Endothelial cell of umbilical vein (primary cell): Measurements from ENCODE around the gene CNN1. TPM values are rescaled to one million over a fixed set of nuclear protein-coding genes. Genes with fewer than 3 reads are reported as not detected.
A peak's percentile ranks its signal among the peaks of the same experiment; 100 is the strongest.

Experiments used
- BruUV-seq: library from RNA; stranded (reverse); fragments of 400-500 nt; replicated peaks from 2 replicates; lab custom pipeline; 2021; lab: Mats Ljungman, UMichigan
- CTCF ChIA-PET: fragments of 300-600, 350-600 bp; sonication (Branson Sonifier 250); formaldehyde crosslinking; loops from one replicate; lab custom pipeline; 2021; ENCODE audit warnings: antibody characterized with exemption, inconsistent platforms; lab: Charles Lee
- POLR2A ChIA-PET: fragments of 300-600, 350-600 bp; sonication (Branson Sonifier 250); formaldehyde crosslinking; loops from one replicate; lab custom pipeline; 2021; ENCODE audit warnings: antibody characterized with exemption, inconsistent platforms; lab: Charles Lee
- DNase-seq: peaks from one replicate; pipeline ENCODE4 v3.0.0-alpha.2; 2011; ENCODE audit warnings: low read depth, low spot score
- FAIRE-seq: peaks from 2 replicates; lab custom pipeline; 2011; peaks lifted over from hg19 to GRCh38; lab: Jason Lieb, UNC
- H2AFZ ChIP-seq: 2 replicates; pipeline ENCODE4 v1.6.0; 2012; ENCODE audit warnings: low read depth, low read length, control low read depth, inconsistent platforms
- H3K27ac ChIP-seq: 2 replicates; pipeline ENCODE4 v1.5.1; 2011; ENCODE audit warnings: low read depth, mild to moderate bottlenecking, control low read depth, low read length, moderate library complexity; ENCODE audit not compliant: insufficient read depth
- H3K27me3 ChIP-seq, 2 experiments: 2 replicates each; pipeline versions ENCODE4 v1.6.0 to v1.6.1; 2011; ENCODE audit warnings: low read length in 2 of 2, mixed read lengths in 1 of 2; ENCODE audit not compliant: control insufficient read depth in 2 of 2, insufficient read depth in 2 of 2
- H3K36me3 ChIP-seq, 2 experiments: 2 replicates in 1 of 2; 3 replicates in 1 of 2; pipeline ENCODE4 v1.5.1; 2011; ENCODE audit warnings: low read length in 2 of 2, mild to moderate bottlenecking in 1 of 2, moderate library complexity in 1 of 2; ENCODE audit not compliant: control insufficient read depth in 2 of 2, insufficient read depth in 2 of 2; ENCODE audit errors: extremely low read depth in 1 of 2
- H3K4me1 ChIP-seq: 3 replicates; pipeline ENCODE4 v1.5.1; 2011; ENCODE audit warnings: mild to moderate bottlenecking, low read length; ENCODE audit not compliant: control insufficient read depth, insufficient read depth; ENCODE audit errors: extremely low read depth
- H3K4me2 ChIP-seq: 2 replicates; pipeline ENCODE4 v1.6.1; 2011; ENCODE audit warnings: low read length, control low read depth, mixed read lengths; ENCODE audit not compliant: insufficient read depth
- H3K4me3 ChIP-seq, 3 experiments: fragments of 200-600 bp in 1 of 3; sonication (generic), shearing (Covaris generic) in 1 of 3; replicated peaks in 1 of 3; 2 replicates each; pipeline ENCODE4 v1.5.1; 2011 to 2016; ENCODE audit warnings: control low read depth in 3 of 3, low read length in 3 of 3, mild to moderate bottlenecking in 2 of 3, inconsistent platforms in 1 of 3, low read depth in 1 of 3, moderate library complexity in 1 of 3; ENCODE audit not compliant: insufficient read depth in 1 of 3
- H3K79me2 ChIP-seq: 2 replicates; pipeline ENCODE4 v1.6.0; 2012; ENCODE audit warnings: low read length, inconsistent platforms; ENCODE audit not compliant: control insufficient read depth, insufficient read depth
- H3K9ac ChIP-seq: replicated peaks from 2 replicates; pipeline ENCODE3; 2011; ENCODE audit warnings: low read length, control low read depth; ENCODE audit not compliant: insufficient read depth; ENCODE audit errors: extremely low read depth
- H3K9me1 ChIP-seq: replicated peaks from 3 replicates; pipeline ENCODE4 v1.6.0; 2011; ENCODE audit warnings: mild to moderate bottlenecking, low read length; ENCODE audit not compliant: control insufficient read depth, insufficient read depth; ENCODE audit errors: extremely low read depth
- H3K9me3 ChIP-seq: replicated peaks from 2 replicates; pipeline ENCODE4 v1.5.1; 2012; ENCODE audit warnings: low read length, inconsistent platforms; ENCODE audit not compliant: control insufficient read depth, insufficient read depth
- H4K20me1 ChIP-seq: replicated peaks from 2 replicates; pipeline ENCODE3; 2011; ENCODE audit warnings: mild to moderate bottlenecking, low read length; ENCODE audit not compliant: control insufficient read depth, insufficient read depth; ENCODE audit errors: extremely low read depth
- CTCF ChIP-seq, 2 donors: IDR thresholded peaks; 1 replicate in 1 of 2; 2 replicates in 1 of 2; pipeline ENCODE4 v1.5.1; 2011; ENCODE audit warnings: low read length in 2 of 2, mild to moderate bottlenecking in 2 of 2, moderate library complexity in 2 of 2, control low read depth in 1 of 2, inconsistent platforms in 1 of 2, low read depth in 1 of 2; ENCODE audit not compliant: insufficient read depth in 1 of 2; ENCODE audit errors: extremely low read depth in 1 of 2
- GATA2 ChIP-seq: IDR thresholded peaks from 2 replicates; pipeline ENCODE4 v1.7.0; 2011; ENCODE audit warnings: low read depth, mild to moderate bottlenecking, moderate library complexity, mixed read lengths, low read length; ENCODE audit not compliant: insufficient read length, insufficient read depth
- dilution Hi-C: fragments of 300-500 bp; cut with MboI; formaldehyde crosslinking; loops from one replicate; pipeline ENCODE4 v1.15.0; 2019; ENCODE audit warnings: low sequenced_read_pairs; ENCODE audit not compliant: extremely low pct_ligation_motif_present
- intact Hi-C: fragments of 100-400 bp; cut with micrococcal nuclease; formaldehyde crosslinking; loops from one replicate; pipeline ENCODE4 v1.10.0; 2022
- polyA plus RNA-seq, 4 experiments: library from polyadenylated mRNA; depleted of rRNA in 3 of 4; stranded (reverse) in 3 of 4; unstranded in 1 of 4; fragments of >200 nt; gene quantifications; 2 replicates each; pipeline versions ENCODE4 v1.2.1 to v1.2.3, GENCODE V29; 2011 to 2012; ENCODE audit warnings: missing spikeins in 1 of 4
- total RNA-seq: library from RNA; stranded (reverse); gene quantifications from 2 replicates; pipeline ENCODE4 v1.2.3, GENCODE V29; 2021
- TF ChIP-seq, protein P1 (sequence below): IDR thresholded peaks from 2 replicates; pipeline ENCODE4 v1.6.1; 2011; ENCODE audit not compliant: insufficient read depth, insufficient read length

Gene CNN1
- total and polyA plus RNA-seq, 2 donors (not counting 3 experiments of a cell fraction or from before 2014, with no cell fraction given), result 0.76 TPM; not detected in 1

DNA sequence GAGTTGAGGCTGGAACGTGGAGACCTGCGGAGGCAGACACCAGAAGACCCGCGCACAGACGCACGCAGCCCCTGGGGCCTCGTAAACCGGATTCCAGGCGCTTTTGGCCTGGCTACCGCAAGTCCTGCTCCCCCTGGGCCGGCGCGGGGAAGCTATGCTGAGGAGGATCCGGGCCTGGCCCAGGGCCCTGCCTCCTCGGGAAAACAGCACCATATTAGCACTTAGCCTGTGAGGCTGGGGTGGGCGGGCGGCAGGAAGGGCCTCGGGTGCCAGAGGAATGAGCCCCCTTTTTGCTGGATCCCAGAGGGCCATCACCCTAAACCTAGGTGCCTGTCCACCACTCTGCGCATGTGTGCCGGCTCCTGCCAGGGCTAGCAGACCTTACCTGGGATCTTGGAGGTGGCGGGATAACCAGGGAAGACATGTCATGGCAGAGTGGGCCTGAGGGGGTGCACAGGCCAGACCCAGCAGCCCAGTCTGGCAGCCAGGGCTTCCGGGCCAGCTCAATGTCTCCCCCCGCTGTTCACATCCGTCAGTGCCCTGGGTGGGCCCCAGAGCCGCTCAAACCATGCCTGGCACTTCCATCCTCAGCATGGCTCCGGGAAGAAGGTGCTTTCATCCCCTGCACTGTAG, 13.1 kb downstream of the CNN1 start:
- DNase-seq, result no peak
- no TSS peak for BruUV-seq
- H3K4me3 ChIP-seq, result no peak overlapping the region
- H3K27ac ChIP-seq, result no peak overlapping the region
- no peak overlapping the region for H3K9ac ChIP-seq
- H3K4me2 ChIP-seq, result no peak overlapping the region
- H3K27me3 ChIP-seq, result no peaks in the 10 kb centered on the region
- POLR2A ChIA-PET, result no interaction called here
- H3K79me2 ChIP-seq, result peaks cover 5% of the 10 kb centered on the region
- dilution Hi-C loops, result no loop called here
- H4K20me1 ChIP-seq, result no peaks in the 10 kb centered on the region
- FAIRE-seq, result no peak
- H3K9me1 ChIP-seq, result no peaks in the 10 kb centered on the region
- peaks cover 0 to 20% of the 10 kb centered on the region in 2 experiments for H3K36me3 ChIP-seq
- no peaks in the 10 kb centered on the region for H3K4me1 ChIP-seq
- no peak overlapping the region for H2AFZ ChIP-seq
- intact Hi-C loops, result no loop called here
- no peaks in the 10 kb centered on the region for H3K9me3 ChIP-seq
- TF ChIP-seq GATA2 (no peak), CTCF (IDR thresholded peaks at IDR 0.05; ENCODE audit: extremely low read depth in 1 of 2, insufficient read depth in 1 of 2, low read depth in 1 of 2, low read length in 2 of 2) (peak; percentile 28 to 53)
- TF ChIP-seq, protein P1, sequence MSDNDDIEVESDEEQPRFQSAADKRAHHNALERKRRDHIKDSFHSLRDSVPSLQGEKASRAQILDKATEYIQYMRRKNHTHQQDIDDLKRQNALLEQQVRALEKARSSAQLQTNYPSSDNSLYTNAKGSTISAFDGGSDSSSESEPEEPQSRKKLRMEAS, result no peak
- CTCF ChIA-PET, result interaction anchor here (0.6 to 1.6 kb wide), 4 partner anchors 10 to 258 kb away, joined by 3 to 5 read pairs (median 4); no protein-coding TSS in a partner anchor
